ENCODE results near the gene MARVELD3. TPM values are rescaled to one million over a fixed set of nuclear protein-coding genes. Genes with fewer than 3 reads are reported as not detected.
A peak's percentile ranks its signal among the peaks of the same experiment; 100 is the strongest.

The MARVELD3 gene
- total RNA-seq, 1 experiment from 2014 or later: 51.7 TPM

GRCh38 chr16:71627731-71628181, 1.8 kb downstream of the MARVELD3 start:
- Mint-ChIP-seq H3K9me3 (ENCODE audit: unreplicated experiment) (no peaks in the 10 kb centered on the region), H3K36me3 (ENCODE audit: insufficient read depth, unreplicated experiment) (peaks cover 59% of the 10 kb centered on the region), H3K4me3 (ENCODE audit: unreplicated experiment) (no peak overlapping the region), H3K27me3 (ENCODE audit: insufficient read depth, unreplicated experiment) (no peaks in the 10 kb centered on the region), H3K4me1 (ENCODE audit: low read depth, unreplicated experiment) (peaks cover 9% of the 10 kb centered on the region), H3K27ac (ENCODE audit: unreplicated experiment) (no peak overlapping the region)
- peak overlapping the region; percentile 85; the same call in 1 of the 2 replicates for H3K4me3 ChIP-seq (ENCODE audit: low read depth, low read length)
- peaks cover 10% of the 10 kb centered on the region for H3K36me3 ChIP-seq (ENCODE audit: control insufficient read depth, insufficient read depth, low read length)
- no TSS peak for BruUV-seq (replicated peaks)
- CTCF ChIA-PET: interaction anchor here (1.0 kb wide), 2 partner anchors 17 to 63 kb away, joined by 3 to 5 read pairs; no protein-coding TSS in a partner anchor
- no peak for TF ChIP-seq CTCF (IDR thresholded peaks at IDR 0.05; ENCODE audit: insufficient read depth in 1 of 2, low read depth in 1 of 2, low read length in 1 of 2, severe bottlenecking in 1 of 2, unreplicated experiment in 1 of 2)
- H3K9me3 ChIP-seq: no peaks in the 10 kb centered on the region
- intact Hi-C loops (cut with micrococcal nuclease; ENCODE audit: unreplicated experiment): no loop called here
- no peaks in the 10 kb centered on the region for H3K27me3 ChIP-seq (replicated peaks; ENCODE audit: control insufficient read depth, insufficient read depth, low read length)
- peaks cover 13% of the 10 kb centered on the region for H3K4me1 ChIP-seq
- DNase-seq: no peak
- POLR2A ChIA-PET: no interaction called here

GRCh38 chr16:71628810-71629209, 2.8 kb downstream of the MARVELD3 start:
- POLR2A ChIA-PET: no interaction called here
- Mint-ChIP-seq H3K4me3 (ENCODE audit: unreplicated experiment) (no peak overlapping the region), H3K9me3 (ENCODE audit: unreplicated experiment) (no peaks in the 10 kb centered on the region), H3K36me3 (ENCODE audit: insufficient read depth, unreplicated experiment) (peaks cover 65% of the 10 kb centered on the region), H3K4me1 (ENCODE audit: low read depth, unreplicated experiment) (peaks cover 9% of the 10 kb centered on the region), H3K27ac (ENCODE audit: unreplicated experiment) (peak overlapping the region; percentile 20), H3K27me3 (ENCODE audit: insufficient read depth, unreplicated experiment) (no peaks in the 10 kb centered on the region)
- TF ChIP-seq CTCF (IDR thresholded peaks at IDR 0.05; ENCODE audit: insufficient read depth in 1 of 2, low read depth in 1 of 2, low read length in 1 of 2, severe bottlenecking in 1 of 2, unreplicated experiment in 1 of 2): no peak
- Histone ChIP-seq H3K36me3 (ENCODE audit: control insufficient read depth, insufficient read depth, low read length) (peaks cover 10% of the 10 kb centered on the region), H3K9me3 (no peaks in the 10 kb centered on the region), H3K27me3 (replicated peaks; ENCODE audit: control insufficient read depth, insufficient read depth, low read length) (no peaks in the 10 kb centered on the region), H3K4me3 (ENCODE audit: low read depth, low read length) (no peak overlapping the region), H3K4me1 (peaks cover 13% of the 10 kb centered on the region)
- BruUV-seq (replicated peaks): no TSS peak
- DNase-seq: no peak
- intact Hi-C loops (cut with micrococcal nuclease; ENCODE audit: unreplicated experiment): no loop called here
- CTCF ChIA-PET: interaction anchor here (0.6 to 1.0 kb wide), 3 partner anchors 18 to 349 kb away, joined by 3 read pairs; no protein-coding TSS in a partner anchor

- Mint-ChIP-seq H3K9me3 (ENCODE audit: unreplicated experiment) (no peaks in the 10 kb centered on the region), H3K4me1 (ENCODE audit: low read depth, unreplicated experiment) (peaks cover 9% of the 10 kb centered on the region), H3K36me3 (ENCODE audit: insufficient read depth, unreplicated experiment) (peaks cover 72% of the 10 kb centered on the region), H3K4me3 (ENCODE audit: unreplicated experiment) (peak overlapping the region; percentile 37), H3K27ac (ENCODE audit: unreplicated experiment) (peak overlapping the region; percentile 63), H3K27me3 (ENCODE audit: insufficient read depth, unreplicated experiment) (no peaks in the 10 kb centered on the region)
- intact Hi-C loops (cut with micrococcal nuclease; ENCODE audit: unreplicated experiment): no loop called here
- Histone ChIP-seq H3K4me1 (peaks cover 13% of the 10 kb centered on the region), H3K4me3 (ENCODE audit: low read depth, low read length) (no peak overlapping the region), H3K36me3 (ENCODE audit: control insufficient read depth, insufficient read depth, low read length) (peaks cover 10% of the 10 kb centered on the region), H3K9me3 (no peaks in the 10 kb centered on the region), H3K27me3 (replicated peaks; ENCODE audit: control insufficient read depth, insufficient read depth, low read length) (no peaks in the 10 kb centered on the region)
- no TSS peak for BruUV-seq (replicated peaks)
- no peak for DNase-seq
- ChIA-PET CTCF (interaction anchor here (0.7 to 1.0 kb wide), 3 partner anchors 18 to 348 kb away, joined by 3 to 6 read pairs (median 4); no protein-coding TSS in a partner anchor), POLR2A (no interaction called here)
- TF ChIP-seq CTCF (IDR thresholded peaks at IDR 0.05; ENCODE audit: insufficient read depth in 1 of 2, low read depth in 1 of 2, low read length in 1 of 2, severe bottlenecking in 1 of 2, unreplicated experiment in 1 of 2): no peak
Measured at GRCh38 chr16:71629278-71630016, 3.5 kb downstream of the MARVELD3 start.

Data from Caco-2 (cell line).